SK-N-MC (cell line): ENCODE measurements around the gene SLC6A3.

Experiments used
- EZH2 ChIP-seq: fragments of 200-600 bp; sonication (generic); IDR thresholded peaks from one replicate; pipeline ENCODE4 v1.6.1; 2017; ENCODE audit warnings: antibody characterized with exemption
- FOXP2 ChIP-seq: optimal IDR thresholded peaks from 2 replicates; pipeline ENCODE3; 2011; ENCODE audit warnings: mild to moderate bottlenecking, moderate library complexity; ENCODE audit not compliant: insufficient read depth; ENCODE audit errors: extremely low read length, control extremely low read depth
- POLR2AphosphoS5 ChIP-seq: IDR thresholded peaks from 2 replicates; pipeline ENCODE4 v1.6.1; 2012; ENCODE audit warnings: mild to moderate bottlenecking, low read depth, low read length, borderline replicate concordance

- TF ChIP-seq EZH2 (no peak), POLR2AphosphoS5 (no peak), FOXP2 (no peak)
Observed at GRCh38 chr5:1445313-1445688, at the start of gene SLC6A3.
